ENCODE data around the gene TMEM225B.

GRCh38 chr7:99617192-99617781, 19.2 kb downstream of the TMEM225B start:
- TF ChIP-seq CTCF (conservative IDR thresholded peaks at IDR 0.05; ENCODE audit: low read depth, low read length) (no peak), EZH2 (IDR thresholded peaks at IDR 0.05; ENCODE audit: low read length, unreplicated experiment) (no peak)

Data from PC-3 (cell line).